Tibial artery (tissue), 4 donors: Measurements from ENCODE around the gene GAPDHS.

Experiments
- DNase-seq, 2 donors: peaks; one replicate each; pipeline ENCODE4 v3.0.0-alpha.2; 2019
- H3K27ac ChIP-seq, 2 donors: fragments of 200-600 bp; sonication (generic) in 1 of 2; 1 replicate in 1 of 2; 2 replicates in 1 of 2; pipeline ENCODE4 v1.5.1; 2018 to 2019; ENCODE audit warnings: mild to moderate bottlenecking in 1 of 2
- H3K27me3 ChIP-seq, 2 donors: fragments of 200-600 bp; sonication (generic) in 1 of 2; one replicate each; pipeline versions ENCODE4 v1.5.1 to v1.6.0; 2016 to 2019
- H3K36me3 ChIP-seq, 3 donors: fragments of 200-600 bp; sonication (generic) in 2 of 3; one replicate each; pipeline ENCODE4 v1.5.1; 2016 to 2019; ENCODE audit warnings: mild to moderate bottlenecking in 2 of 3
- H3K4me1 ChIP-seq, 4 donors: fragments of 200-600 bp; sonication (generic) in 2 of 4; 1 replicate in 3 of 4; 2 replicates in 1 of 4; pipeline ENCODE4 v1.5.1; 2016 to 2019
- H3K4me3 ChIP-seq, 2 donors: fragments of 200-600 bp; sonication (generic) in 1 of 2; 1 replicate in 1 of 2; 2 replicates in 1 of 2; pipeline ENCODE4 v1.5.1; 2018 to 2019; ENCODE audit warnings: mild to moderate bottlenecking in 2 of 2
- H3K9me3 ChIP-seq, 3 donors: fragments of 200-600 bp; sonication (generic) in 1 of 3; one replicate each; pipeline ENCODE4 v1.5.1; 2016 to 2019
- CTCF ChIP-seq, 2 experiments: fragments of 200-600 bp in 1 of 2; fragments of 450-650 bp in 1 of 2; IDR thresholded peaks; one replicate each; pipeline ENCODE4 v1.5.1; 2017 to 2019; ENCODE audit warnings: antibody characterized with exemption in 2 of 2, mild to moderate bottlenecking in 1 of 2, moderate library complexity in 1 of 2
- intact Hi-C: fragments of 100-400 bp; cut with DNase I; formaldehyde crosslinking; loops from one replicate; pipeline ENCODE4 v1.15.0; 2023; ENCODE audit warnings: low total_unique reads

GAPDHS gene

GRCh38 chr19:35510626-35510964 is 22.7 kb upstream of the GAPDHS start:
- peak overlapping the region; percentile 40 to 48 for H3K4me3 ChIP-seq
- no peak for DNase-seq
- no peaks in the 10 kb centered on the region for H3K9me3 ChIP-seq
- peaks cover 0 to 20% (median 8%) of the 10 kb centered on the region in 4 donors for H3K4me1 ChIP-seq
- no peak for TF ChIP-seq CTCF (IDR thresholded peaks at IDR 0.05)
- peaks cover 0 to 47% of the 10 kb centered on the region in 2 donors for H3K27me3 ChIP-seq
- H3K27ac ChIP-seq = no peak overlapping the region
- peaks cover 0 to 4% (median 0%) of the 10 kb centered on the region in 3 donors for H3K36me3 ChIP-seq
- intact Hi-C loops = no loop called here

- Histone ChIP-seq H3K9me3 (no peaks in the 10 kb centered on the region), H3K4me1 (peaks cover 0 to 20% (median 8%) of the 10 kb centered on the region in 4 donors), H3K36me3 (no peaks in the 10 kb centered on the region), H3K4me3 (no peak overlapping the region), H3K27ac (no peak overlapping the region), H3K27me3 (peaks cover 0 to 47% of the 10 kb centered on the region in 2 donors)
- no peak for DNase-seq
- intact Hi-C loops = no loop called here
- TF ChIP-seq CTCF (IDR thresholded peaks at IDR 0.05) = no peak
These were observed 21.9 kb upstream of the GAPDHS start for GRCh38 chr19:35511337-35511736.

- TF ChIP-seq CTCF (IDR thresholded peaks at IDR 0.05) = no peak
- DNase-seq = no peak
- intact Hi-C loops = no loop called here
These were observed 20.2 kb upstream of the GAPDHS start for GRCh38 chr19:35512831-35513627.

GRCh38 chr19:35513628-35514281 is 19.5 kb upstream of the GAPDHS start, which contains the start of gene DMKN:
Gene DMKN, minus strand, starts transcription at chr19:35513649. Its CDS starts 174 bp downstream, at chr19:35513475.
- Histone ChIP-seq H3K27me3 (peaks cover 0 to 44% of the 10 kb centered on the region in 2 donors), H3K4me3 (no peak within 1 kb of the TSS), H3K4me1 (peaks cover 0 to 20% (median 8%) of the 10 kb centered on the region in 4 donors), H3K9me3 (no peaks in the 10 kb centered on the region), H3K27ac (no peak within 1 kb of the TSS), H3K36me3 (no peaks in the 10 kb centered on the region)
- intact Hi-C loops = no loop called here
- DNase-seq = no peak
- TF ChIP-seq CTCF (IDR thresholded peaks at IDR 0.05) = no peak

More at GRCh38 chr19:35512831-35513627, 20.2 kb upstream of the GAPDHS start:
- H3K4me3 ChIP-seq = no peak overlapping the region
- peaks cover 0 to 40% of the 10 kb centered on the region in 2 donors for H3K27me3 ChIP-seq
- H3K9me3 ChIP-seq = no peaks in the 10 kb centered on the region
- no peaks in the 10 kb centered on the region for H3K36me3 ChIP-seq
- H3K27ac ChIP-seq = no peak overlapping the region
- H3K4me1 ChIP-seq = peaks cover 0 to 20% (median 8%) of the 10 kb centered on the region in 4 donors

- no peak for TF ChIP-seq CTCF (IDR thresholded peaks at IDR 0.05)
- peaks cover 0 to 16% (median 7%) of the 10 kb centered on the region in 4 donors for H3K4me1 ChIP-seq
- H3K9me3 ChIP-seq = no peaks in the 10 kb centered on the region
- peaks cover 0 to 47% of the 10 kb centered on the region in 2 donors for H3K27me3 ChIP-seq
- no peak overlapping the region for H3K4me3 ChIP-seq
- no peak for DNase-seq
- intact Hi-C loops = no loop called here
- no peak overlapping the region for H3K27ac ChIP-seq
- no peaks in the 10 kb centered on the region for H3K36me3 ChIP-seq
These were observed 18.9 kb upstream of the GAPDHS start for GRCh38 chr19:35514282-35514809.
